HCT116 (cell line): ENCODE measurements around the gene TAGLN.

Source experiments
- ATF3 ChIP-seq: IDR thresholded peaks from 2 replicates; pipeline ENCODE4 v1.6.1; 2012
- CTCF ChIP-seq, 3 experiments: fragments of 200-600 bp in 1 of 3; sonication (generic) in 1 of 3; IDR thresholded peaks in 2 of 3; conservative IDR thresholded peaks in 1 of 3; 2 replicates each; pipeline ENCODE4 v1.5.1; 2012 to 2017; ENCODE audit warnings: low read depth in 2 of 3, low read length in 2 of 3, antibody characterized with exemption in 1 of 3, borderline replicate concordance in 1 of 3, control low read depth in 1 of 3, mild to moderate bottlenecking in 1 of 3, mixed read lengths in 1 of 3, mixed run types in 1 of 3, moderate library complexity in 1 of 3; ENCODE audit not compliant: insufficient read depth in 1 of 3
- ELF1 ChIP-seq: IDR thresholded peaks from 2 replicates; pipeline ENCODE4 v1.6.1; 2012; ENCODE audit warnings: low read depth, borderline replicate concordance
- EZH2phosphoT487 ChIP-seq: fragments of 200-600 bp; IDR thresholded peaks from 2 replicates; pipeline ENCODE4 v1.6.1; 2018; ENCODE audit warnings: antibody characterized with exemption, borderline replicate concordance
- FOSL1 ChIP-seq: IDR thresholded peaks from 2 replicates; pipeline ENCODE4 v1.6.1; 2012; ENCODE audit warnings: low read depth
- JUND ChIP-seq: IDR thresholded peaks from 2 replicates; pipeline ENCODE4 v1.6.1; 2012
- MAX ChIP-seq: IDR thresholded peaks from 2 replicates; pipeline ENCODE4 v1.6.1; 2012
- POLR2A ChIP-seq: IDR thresholded peaks from 2 replicates; pipeline ENCODE4 v1.7.0; 2011; ENCODE audit warnings: borderline replicate concordance; ENCODE audit not compliant: insufficient read depth, insufficient read length; ENCODE audit errors: extremely low read depth
- REST ChIP-seq: IDR thresholded peaks from 2 replicates; pipeline ENCODE4 v1.6.1; 2012; ENCODE audit warnings: low read depth
- ZNF274 ChIP-seq: fragments of 200-500 bp; sonication (Bioruptor generic); IDR thresholded peaks from 2 replicates; pipeline ENCODE4 v1.6.1; 2014; ENCODE audit warnings: mild to moderate bottlenecking, low read depth, low read length, inconsistent platforms

- TF ChIP-seq ZNF274 (no peak), JUND (no peak; the same call in 1 of the 2 replicates), ELF1 (no peak), FOSL1 (no peak), POLR2A (no peak), REST (no peak), ATF3 (no peak), CTCF (IDR thresholded peaks at IDR 0.05 in 2 of 3, conservative IDR thresholded peaks at IDR 0.05 in 1 of 3; ENCODE audit: borderline replicate concordance in 1 of 3, insufficient read depth in 1 of 3, low read depth in 2 of 3, low read length in 2 of 3) (no peak), EZH2phosphoT487 (no peak), MAX (no peak)
These were observed 32.0 kb downstream of the TAGLN start for GRCh38 chr11:117230999-117231841.
